K562 (cell line): ENCODE results near the gene PDE11A. TPM values are rescaled to one million over a fixed set of nuclear protein-coding genes. Genes with fewer than 3 reads are reported as not detected.

ENCODE experiments used
- CBFA2T3 ChIP-seq: fragments of 450-650 bp; IDR thresholded peaks from 2 replicates; pipeline ENCODE4 v1.6.1; 2017
- HMG20A ChIP-seq: fragments of 450-650 bp; formaldehyde crosslinking; conservative IDR thresholded peaks from 2 replicates; pipeline ENCODE4 v1.4.0; 2020; ENCODE audit warnings: mild to moderate bottlenecking, mixed read lengths
- HMG20B ChIP-seq: fragments of 250-450 bp; sonication (Bioruptor Pico); IDR thresholded peaks from 2 replicates; pipeline ENCODE4 v1.5.0; 2021; ENCODE audit warnings: mild to moderate bottlenecking
- MEF2D ChIP-seq: conservative IDR thresholded peaks from 2 replicates; pipeline ENCODE4 v1.6.1; 2016; ENCODE audit warnings: low read depth, missing genetic modification characterization, missing compliant biosample characterization
- MTA2 ChIP-seq: fragments of 450-650 bp; IDR thresholded peaks from 2 replicates; pipeline ENCODE4 v1.6.1; 2016; ENCODE audit warnings: low read depth
- NR4A1 ChIP-seq, 2 experiments: fragments of 250-450 bp in 1 of 2; fragments of 450-650 bp in 1 of 2; sonication (Bioruptor Pico) in 1 of 2; IDR thresholded peaks; 2 replicates each; pipeline versions ENCODE4 v1.4.0 to v1.6.1; 2016 to 2020; ENCODE audit warnings: mild to moderate bottlenecking in 2 of 2, missing compliant biosample characterization in 1 of 2, missing genetic modification characterization in 1 of 2, moderate library complexity in 1 of 2
- POU5F1 ChIP-seq: fragments of 150-350 bp; IDR thresholded peaks from 2 replicates; pipeline ENCODE4 v1.6.1; 2014; ENCODE audit warnings: borderline replicate concordance, low read length, low read depth, mild to moderate bottlenecking; ENCODE audit not compliant: partially characterized antibody
- PRDM10 ChIP-seq: fragments of 450-650 bp; IDR thresholded peaks from 2 replicates; pipeline ENCODE4 v1.6.1; 2018; ENCODE audit not compliant: partially characterized antibody
- RBM25 ChIP-seq: fragments of 200-400 bp; formaldehyde crosslinking; IDR thresholded peaks from 2 replicates; pipeline ENCODE4 v1.6.1; 2018; ENCODE audit warnings: low read length, low read depth, moderate library complexity; ENCODE audit not compliant: severe bottlenecking
- SMAD3 ChIP-seq: fragments of 450-650 bp; formaldehyde crosslinking; conservative IDR thresholded peaks from 2 replicates; pipeline ENCODE4 v1.4.0; 2020; ENCODE audit warnings: mild to moderate bottlenecking
- SRF ChIP-seq, 2 experiments: fragments of 250-450, 450-650 bp in 1 of 2; sonication (Bioruptor Pico) in 1 of 2; sonication (generic) in 1 of 2; formaldehyde crosslinking; IDR thresholded peaks; 2 replicates each; pipeline versions ENCODE4 v1.5.0 to v1.5.1; 2020 to 2022; ENCODE audit warnings: mild to moderate bottlenecking in 1 of 2, missing genetic modification reagents in 1 of 2
- TAF9B ChIP-seq: fragments of 450-650 bp; IDR thresholded peaks from 2 replicates; pipeline ENCODE4 v1.6.1; 2018; ENCODE audit warnings: mild to moderate bottlenecking; ENCODE audit not compliant: partially characterized antibody
- TBL1XR1 ChIP-seq, 2 experiments: IDR thresholded peaks; 2 replicates each; pipeline ENCODE4 v1.6.1; 2012; ENCODE audit warnings: improper control_type of control experiment in 2 of 2, low read length in 2 of 2, mild to moderate bottlenecking in 1 of 2
- YBX1 ChIP-seq: fragments of 450-650 bp; IDR thresholded peaks from 2 replicates; pipeline ENCODE4 v1.7.1; 2016; ENCODE audit warnings: mild to moderate bottlenecking
- polyA plus RNA-seq, 8 experiments: library from polyadenylated mRNA; depleted of rRNA in 4 of 8; stranded (reverse) in 5 of 8; unstranded in 3 of 8; fragments of >200 nt; fragmentation: Nextera tagmentation in 2 of 8; fragmentation: Illumina TruSeq in 1 of 8; extraction: Ambion mirVana in 2 of 8; extraction: Trizol in 1 of 8; gene quantifications; 2 replicates each; pipeline versions ENCODE4 v1.2.1 to v1.2.3, GENCODE V29; 2011 to 2014; ENCODE audit warnings: inconsistent platforms in 1 of 8, missing spikeins in 1 of 8
- total RNA-seq, 7 experiments: library from RNA; depleted of rRNA in 6 of 7; stranded (reverse); fragments of >200 nt in 6 of 7; fragmentation: Illumina TruSeq in 2 of 7; extraction: Trizol in 2 of 7; gene quantifications; 2 replicates each; pipeline versions ENCODE4 v1.2.1 to v1.2.3, GENCODE V29; 2011 to 2021; ENCODE audit warnings: low replicate concordance in 1 of 7
- TF ChIP-seq, protein P1 (sequence below), 2 experiments: fragments of 450-650 bp; IDR thresholded peaks; 2 replicates each; pipeline ENCODE4 v1.6.1; 2016; ENCODE audit warnings: mild to moderate bottlenecking in 2 of 2, borderline replicate concordance in 1 of 2, low read depth in 1 of 2, moderate library complexity in 1 of 2

The PDE11A gene
- total and polyA plus RNA-seq, 9 of the 15 experiments (the other 6 are each of a cell fraction or from before 2014, with no cell fraction given) = 3.2 to 22.1 (median 5.7) TPM

GRCh38 chr2:177753682-177754491, 318.7 kb downstream of the PDE11A start (continued):
- TF ChIP-seq, protein P1, sequence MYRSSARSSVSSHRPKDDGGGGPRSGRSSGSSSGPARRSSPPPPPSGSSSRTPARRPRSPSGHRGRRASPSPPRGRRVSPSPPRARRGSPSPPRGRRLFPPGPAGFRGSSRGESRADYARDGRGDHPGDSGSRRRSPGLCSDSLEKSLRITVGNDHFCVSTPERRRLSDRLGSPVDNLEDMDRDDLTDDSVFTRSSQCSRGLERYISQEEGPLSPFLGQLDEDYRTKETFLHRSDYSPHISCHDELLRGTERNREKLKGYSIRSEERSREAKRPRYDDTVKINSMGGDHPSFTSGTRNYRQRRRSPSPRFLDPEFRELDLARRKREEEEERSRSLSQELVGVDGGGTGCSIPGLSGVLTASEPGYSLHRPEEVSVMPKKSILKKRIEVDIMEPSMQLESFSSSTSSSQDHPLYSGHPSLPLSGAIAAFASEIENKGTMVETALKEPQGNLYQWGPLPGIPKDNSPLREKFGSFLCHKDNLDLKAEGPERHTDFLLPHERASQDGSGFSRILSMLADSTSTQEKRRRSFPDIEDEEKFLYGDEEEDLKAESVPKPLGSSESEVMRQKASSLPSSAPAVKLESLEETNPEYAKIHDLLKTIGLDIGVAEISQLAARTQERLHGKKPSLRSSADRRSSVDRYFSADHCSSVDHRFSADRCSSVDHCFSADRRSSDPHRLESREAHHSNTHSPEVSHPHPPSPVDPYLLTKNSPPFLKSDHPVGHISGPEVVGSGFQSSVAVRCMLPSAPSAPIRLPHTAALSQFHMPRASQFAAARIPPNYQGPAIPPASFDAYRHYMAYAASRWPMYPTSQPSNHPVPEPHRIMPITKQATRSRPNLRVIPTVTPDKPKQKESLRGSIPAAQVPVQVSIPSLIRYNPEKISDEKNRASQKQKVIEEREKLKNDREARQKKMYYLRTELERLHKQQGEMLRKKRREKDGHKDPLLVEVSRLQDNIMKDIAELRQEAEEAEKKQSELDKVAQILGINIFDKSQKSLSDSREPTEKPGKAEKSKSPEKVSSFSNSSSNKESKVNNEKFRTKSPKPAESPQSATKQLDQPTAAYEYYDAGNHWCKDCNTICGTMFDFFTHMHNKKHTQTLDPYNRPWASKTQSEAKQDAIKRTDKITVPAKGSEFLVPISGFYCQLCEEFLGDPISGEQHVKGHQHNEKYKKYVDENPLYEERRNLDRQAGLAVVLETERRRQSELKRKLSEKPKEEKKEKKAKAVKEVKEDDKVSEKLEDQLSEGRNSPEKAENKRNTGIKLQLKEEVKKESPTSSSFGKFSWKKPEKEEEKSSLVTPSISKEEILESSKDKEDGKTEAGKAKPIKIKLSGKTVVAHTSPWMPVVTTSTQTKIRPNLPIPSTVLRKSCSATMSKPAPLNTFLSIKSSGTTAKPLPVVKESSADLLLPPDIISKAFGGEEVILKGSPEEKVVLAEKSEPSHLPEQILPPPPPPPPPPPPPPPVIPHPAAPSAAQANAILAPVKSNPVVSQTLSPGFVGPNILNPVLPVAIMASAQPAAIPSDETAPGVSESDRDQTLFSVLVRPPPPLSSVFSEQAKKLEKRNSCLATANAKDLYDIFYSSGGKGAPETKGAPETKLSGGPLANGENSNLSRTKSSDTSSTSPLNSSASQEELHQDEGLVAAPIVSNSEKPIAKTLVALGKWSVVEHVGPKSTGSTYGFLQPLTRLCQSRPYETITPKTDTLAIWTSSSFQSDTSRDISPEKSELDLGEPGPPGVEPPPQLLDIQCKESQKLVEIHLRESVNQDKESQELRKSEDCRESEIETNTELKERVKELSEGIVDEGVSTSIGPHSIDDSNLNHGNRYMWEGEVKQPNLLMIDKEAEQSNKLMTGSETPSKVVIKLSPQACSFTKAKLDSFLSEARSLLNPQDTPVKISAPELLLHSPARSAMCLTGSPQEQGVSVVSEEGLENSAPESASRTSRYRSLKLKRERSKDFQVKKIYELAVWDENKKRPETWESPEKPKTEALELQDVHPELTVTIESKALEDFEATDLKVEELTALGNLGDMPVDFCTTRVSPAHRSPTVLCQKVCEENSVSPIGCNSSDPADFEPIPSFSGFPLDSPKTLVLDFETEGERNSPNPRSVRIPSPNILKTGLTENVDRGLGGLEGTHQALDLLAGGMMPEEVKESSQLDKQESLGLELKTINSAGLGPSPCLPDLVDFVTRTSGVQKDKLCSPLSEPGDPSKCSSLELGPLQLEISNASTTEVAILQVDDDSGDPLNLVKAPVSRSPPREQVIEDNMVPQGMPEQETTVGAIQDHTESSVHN (IDR thresholded peaks at IDR 0.05; ENCODE audit: borderline replicate concordance in 1 of 2, low read depth in 1 of 2) = peak in 1 of 2 experiments; percentile 100; a peak in 2 of 4 replicates
- TF ChIP-seq TAF9B (peak; percentile 99), HMG20A (CRISPR knock-in tag) (no peak), MTA2 (no peak), HMG20B (no peak), TBL1XR1 (IDR thresholded peaks at IDR 0.05; ENCODE audit: low read length in 2 of 2) (peak in 1 of 2 experiments; percentile 64; a peak in 1 of 4 replicates), NR4A1 (CRISPR knock-in tag; IDR thresholded peaks at IDR 0.05) (no peak), NR4A1 (tag; IDR thresholded peaks at IDR 0.05) (no peak), CBFA2T3 (no peak), PRDM10 (peak; percentile 64), SMAD3 (CRISPR knock-in tag) (0 out of 2 replicates have a peak, but pooled peaks have one; percentile 4), SRF (CRISPR knock-in tag; IDR thresholded peaks at IDR 0.05) (peak in 1 of 2 experiments; percentile 17; a peak in 1 of 4 replicates), YBX1 (no peak), RBM25 (peak; percentile 15), MEF2D (tag) (peak; percentile 51; the same call in 1 of the 2 replicates), POU5F1 (no peak)
